HG03565 (cell line): ENCODE results near the gene ACTR6.
"Not testable (repeated sequence)": the region's sequence is repeated elsewhere in the genome, so short reads cannot be mapped to it uniquely, and the experiment has no call there.

ENCODE experiments used
- ATAC-seq: cut with Tn5 transposase; IDR thresholded peaks from one replicate; pipeline ENCODE4 v1.9.1; 2021; ENCODE audit warnings: mild to moderate bottlenecking, moderate library complexity; ENCODE audit not compliant: unreplicated experiment

ACTR6 gene

GRCh38 chr12:100200463-100201181, at the start of gene ACTR6:
Gene ACTR6, plus strand, starts transcription at chr12:100200815. Its CDS starts 37 bp downstream, at chr12:100200852.
- peak; percentile 95 for ATAC-seq

GRCh38 chr12:100151769-100152168, 48.8 kb upstream of the ACTR6 start:
- no peak for ATAC-seq

GRCh38 chr12:100153131-100153530, 47.5 kb upstream of the ACTR6 start:
- ATAC-seq: no peak

- ATAC-seq: peak; percentile 81
Observed at GRCh38 chr12:100154474-100155247, 46.0 kb upstream of the ACTR6 start.

GRCh38 chr12:100156731-100157426, 43.7 kb upstream of the ACTR6 start:
- no peak for ATAC-seq

GRCh38 chr12:100157427-100157821, 43.2 kb upstream of the ACTR6 start:
- ATAC-seq: no peak

- no peak for ATAC-seq
Observed at GRCh38 chr12:100158535-100158934, 42.1 kb upstream of the ACTR6 start.

- ATAC-seq: no peak
Observed at GRCh38 chr12:100159391-100160104, 41.1 kb upstream of the ACTR6 start.

- peak; percentile 99 for ATAC-seq
Observed at GRCh38 chr12:100163416-100164152, 37.0 kb upstream of the ACTR6 start.

GRCh38 chr12:100164153-100164704, 36.4 kb upstream of the ACTR6 start:
- no peak for ATAC-seq

- no peak for ATAC-seq
Observed at GRCh38 chr12:100165356-100165755, 35.3 kb upstream of the ACTR6 start.

- no peak for ATAC-seq
Observed at GRCh38 chr12:100166232-100166631, 34.4 kb upstream of the ACTR6 start.

- ATAC-seq: no peak
Observed at GRCh38 chr12:100168562-100168961, 32.1 kb upstream of the ACTR6 start.

GRCh38 chr12:100169345-100169744, 31.3 kb upstream of the ACTR6 start:
- no peak for ATAC-seq

- no peak for ATAC-seq
Observed at GRCh38 chr12:100170313-100170858, 30.2 kb upstream of the ACTR6 start.

GRCh38 chr12:100171248-100171647, 29.4 kb upstream of the ACTR6 start:
- ATAC-seq: no peak

GRCh38 chr12:100173111-100173510, 27.5 kb upstream of the ACTR6 start:
- ATAC-seq: no peak

- no peak for ATAC-seq
Observed at GRCh38 chr12:100174495-100174894, 26.1 kb upstream of the ACTR6 start.

- not testable (repeated sequence) for ATAC-seq
Observed at GRCh38 chr12:100176493-100176892, 24.1 kb upstream of the ACTR6 start.

GRCh38 chr12:100179252-100179651, 21.4 kb upstream of the ACTR6 start:
- no peak for ATAC-seq
